Measurements from ENCODE around the gene SVEP1.

The SVEP1 gene

GRCh38 chr9:110579034-110579861 is at the start of gene SVEP1:
SVEP1 (minus strand) TSS chr9:110579741; CDS start chr9:110579543, 198 bp downstream.
- TF ChIP-seq, protein P1, sequence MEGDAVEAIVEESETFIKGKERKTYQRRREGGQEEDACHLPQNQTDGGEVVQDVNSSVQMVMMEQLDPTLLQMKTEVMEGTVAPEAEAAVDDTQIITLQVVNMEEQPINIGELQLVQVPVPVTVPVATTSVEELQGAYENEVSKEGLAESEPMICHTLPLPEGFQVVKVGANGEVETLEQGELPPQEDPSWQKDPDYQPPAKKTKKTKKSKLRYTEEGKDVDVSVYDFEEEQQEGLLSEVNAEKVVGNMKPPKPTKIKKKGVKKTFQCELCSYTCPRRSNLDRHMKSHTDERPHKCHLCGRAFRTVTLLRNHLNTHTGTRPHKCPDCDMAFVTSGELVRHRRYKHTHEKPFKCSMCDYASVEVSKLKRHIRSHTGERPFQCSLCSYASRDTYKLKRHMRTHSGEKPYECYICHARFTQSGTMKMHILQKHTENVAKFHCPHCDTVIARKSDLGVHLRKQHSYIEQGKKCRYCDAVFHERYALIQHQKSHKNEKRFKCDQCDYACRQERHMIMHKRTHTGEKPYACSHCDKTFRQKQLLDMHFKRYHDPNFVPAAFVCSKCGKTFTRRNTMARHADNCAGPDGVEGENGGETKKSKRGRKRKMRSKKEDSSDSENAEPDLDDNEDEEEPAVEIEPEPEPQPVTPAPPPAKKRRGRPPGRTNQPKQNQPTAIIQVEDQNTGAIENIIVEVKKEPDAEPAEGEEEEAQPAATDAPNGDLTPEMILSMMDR (conservative IDR thresholded peaks at IDR 0.05; ENCODE audit: low read depth, low read length): no peak
- peak; percentile 68 for DNase-seq (ENCODE audit: low read depth)
- H3K4me3 ChIP-seq (ENCODE audit: low read depth, low read length): peak within 1 kb of the TSS; percentile 71

GRCh38 chr9:110626101-110626829 is 46.7 kb upstream of the SVEP1 start:
- TF ChIP-seq, protein P1 (conservative IDR thresholded peaks at IDR 0.05; ENCODE audit: low read depth, low read length): no peak
- peak; percentile 96 for DNase-seq (ENCODE audit: low read depth)
- H3K4me3 ChIP-seq (ENCODE audit: low read depth, low read length): no peak overlapping the region

GRCh38 chr9:110623462-110624025 is 44.0 kb upstream of the SVEP1 start:
- DNase-seq (ENCODE audit: low read depth): peak; percentile 79

DNA sequence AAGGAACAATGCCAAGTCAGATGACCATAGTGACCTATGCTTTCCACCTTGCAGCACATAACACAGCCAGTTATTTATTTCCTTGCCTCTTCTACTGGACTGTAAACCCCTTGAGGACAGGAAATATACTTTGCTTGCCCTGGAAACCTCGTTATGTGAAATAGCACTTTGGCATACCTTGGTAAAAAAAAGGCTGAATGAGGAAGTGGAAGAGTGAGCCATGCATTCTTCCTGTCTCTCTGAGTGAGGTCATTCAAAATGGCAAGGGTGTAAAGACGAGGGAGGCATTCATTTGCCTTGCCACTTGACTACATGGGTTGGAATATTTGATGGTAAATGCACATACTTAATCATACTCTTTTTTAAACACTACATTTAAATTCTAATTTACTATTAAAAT is 42.8 kb upstream of the SVEP1 start:
- TF ChIP-seq, protein P1 (conservative IDR thresholded peaks at IDR 0.05; ENCODE audit: low read depth, low read length): no peak
- DNase-seq (ENCODE audit: low read depth): no peak
- H3K4me3 ChIP-seq (ENCODE audit: low read depth, low read length): no peak overlapping the region

More at GRCh38 chr9:110623462-110624025, 44.0 kb upstream of the SVEP1 start:
- H3K4me3 ChIP-seq (ENCODE audit: low read depth, low read length): no peak overlapping the region
- TF ChIP-seq, protein P1 (conservative IDR thresholded peaks at IDR 0.05; ENCODE audit: low read depth, low read length): peak; percentile 63

DNA sequence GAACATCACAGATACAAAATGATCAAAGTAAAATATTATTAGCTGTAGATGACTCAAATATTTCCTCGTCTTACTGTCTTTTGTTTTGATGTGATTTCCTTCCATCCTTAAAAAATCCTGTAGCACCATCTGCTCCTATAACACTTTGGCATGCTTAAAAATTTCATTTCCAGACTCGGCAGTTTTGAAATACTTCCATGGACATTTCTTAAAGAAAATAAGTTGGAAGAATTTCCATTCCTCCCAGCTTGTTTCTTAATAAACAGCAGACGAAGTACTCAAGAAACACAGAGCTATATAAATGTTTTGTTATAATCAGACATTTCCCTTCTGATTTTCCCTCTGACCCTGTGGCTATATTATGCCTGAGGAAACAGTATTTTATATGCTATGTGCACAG is 41.2 kb upstream of the SVEP1 start:
- no peak for DNase-seq (ENCODE audit: low read depth)
- no peak overlapping the region for H3K4me3 ChIP-seq (ENCODE audit: low read depth, low read length)
- TF ChIP-seq, protein P1 (conservative IDR thresholded peaks at IDR 0.05; ENCODE audit: low read depth, low read length): no peak

DNA sequence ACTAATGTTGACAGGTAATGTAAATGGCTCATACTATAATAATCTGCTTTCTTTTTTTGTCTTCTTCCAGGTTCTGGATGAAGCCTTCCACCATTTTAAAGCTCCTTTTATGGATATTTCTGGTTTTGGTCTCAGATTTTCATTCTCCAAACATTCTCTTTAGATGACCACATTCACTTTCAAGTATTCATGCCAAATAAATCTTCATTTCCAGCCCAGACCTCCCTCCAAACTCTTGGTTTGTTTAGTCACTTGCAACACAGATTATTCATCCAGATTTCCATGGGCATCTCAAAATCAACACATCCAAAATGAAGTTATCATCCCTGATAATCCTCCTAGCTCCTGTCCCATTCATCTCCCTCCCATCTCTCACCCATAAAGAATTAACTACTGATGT is 40.3 kb upstream of the SVEP1 start:
- peak; percentile 28 for DNase-seq (ENCODE audit: low read depth)
- TF ChIP-seq, protein P1 (conservative IDR thresholded peaks at IDR 0.05; ENCODE audit: low read depth, low read length): no peak
- no peak overlapping the region for H3K4me3 ChIP-seq (ENCODE audit: low read depth, low read length)

Data from choroid plexus epithelial cell (primary cell).